GM21717 (cell line): ENCODE results near the gene TOP2B.

ENCODE experiments used
- ATAC-seq: cut with Tn5 transposase; IDR thresholded peaks from one replicate; pipeline ENCODE4 v1.9.1; 2021; ENCODE audit warnings: mild to moderate bottlenecking, moderate library complexity; ENCODE audit not compliant: unreplicated experiment

TOP2B gene

GRCh38 chr3:25564075-25564474, 100.6 kb downstream of the TOP2B start:
- no peak for ATAC-seq

- ATAC-seq, result no peak
Measured at GRCh38 chr3:25563601-25564000, 101.1 kb downstream of the TOP2B start.

- no peak for ATAC-seq
Measured at GRCh38 chr3:25558796-25559195, 105.9 kb downstream of the TOP2B start.

- no peak for ATAC-seq
Measured at GRCh38 chr3:25558121-25558520, 106.6 kb downstream of the TOP2B start.

- no peak for ATAC-seq
Measured at GRCh38 chr3:25557694-25558093, 107.0 kb downstream of the TOP2B start.

GRCh38 chr3:25556447-25556846, 108.3 kb downstream of the TOP2B start:
- no peak for ATAC-seq

- ATAC-seq, result no peak
Measured at GRCh38 chr3:25555695-25556437, 108.8 kb downstream of the TOP2B start.

- no peak for ATAC-seq
Measured at GRCh38 chr3:25554376-25554775, 110.3 kb downstream of the TOP2B start.

GRCh38 chr3:25552251-25552650, 112.5 kb downstream of the TOP2B start:
- ATAC-seq, result no peak

GRCh38 chr3:25548836-25549235, 115.9 kb downstream of the TOP2B start:
- no peak for ATAC-seq

- no peak for ATAC-seq
Measured at GRCh38 chr3:25547943-25548674, 116.6 kb downstream of the TOP2B start.
